ENCODE measurements around the gene OPN5. TPM values are rescaled to one million over a fixed set of nuclear protein-coding genes. Genes with fewer than 3 reads are reported as not detected.

Gene OPN5
- total and polyA plus RNA-seq, 3 donors from 2014 or later, result 6.3 to 17.3 (median 7.3) TPM

DNA sequence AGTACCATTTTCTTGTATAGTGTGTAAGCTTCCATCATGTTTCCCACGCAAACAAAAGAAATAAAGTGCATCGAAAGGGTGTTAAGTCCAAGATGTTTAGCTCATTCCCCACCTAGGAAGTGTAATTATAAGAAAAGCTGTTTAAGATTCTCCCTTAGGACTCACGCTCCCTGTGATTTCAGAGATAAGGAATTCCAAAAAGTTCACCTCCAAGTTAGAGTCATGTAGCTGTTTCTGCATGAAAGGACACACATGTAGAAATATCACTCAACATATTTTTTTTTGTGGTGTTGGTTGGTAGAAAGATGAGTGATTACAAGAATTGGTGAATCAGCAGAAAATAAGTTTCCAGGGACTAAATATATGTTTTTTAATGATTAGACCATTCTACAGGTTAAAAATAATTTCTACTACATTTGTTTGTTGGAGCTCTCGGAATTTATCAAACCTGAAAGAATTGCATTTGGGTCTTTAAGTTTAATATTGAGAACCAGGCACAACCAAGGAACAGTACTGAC is 10.4 kb downstream of the OPN5 start:
- Histone ChIP-seq H3K27me3 (no peaks in the 10 kb centered on the region), H3K36me3 (ENCODE audit: low read depth, missing control alignments) (no peaks in the 10 kb centered on the region), H3K4me3 (no peak overlapping the region), H3K4me1 (no peaks in the 10 kb centered on the region), H3K27ac (no peak overlapping the region), H3K9me3 (no peaks in the 10 kb centered on the region)
- no peak for DNase-seq
- intact Hi-C loops (cut with DNase I; ENCODE audit: low total_unique reads), result loop anchor here (10.0 kb wide), 1 partner anchor 1623 kb away; no protein-coding TSS in a partner anchor
- WGBS, 2 donors, result 90 to 94% methylated on average over 4 of the region's 4 CpGs
- no peak for TF ChIP-seq CTCF (IDR thresholded peaks at IDR 0.05)
- no peak for TF ChIP-seq POLR2A (IDR thresholded peaks at IDR 0.05)

- Histone ChIP-seq H3K9me3 (no peaks in the 10 kb centered on the region), H3K4me1 (no peaks in the 10 kb centered on the region), H3K36me3 (ENCODE audit: low read depth, missing control alignments) (no peaks in the 10 kb centered on the region), H3K27ac (no peak overlapping the region), H3K27me3 (no peaks in the 10 kb centered on the region), H3K4me3 (no peak overlapping the region)
- no peak for DNase-seq
- 74 to 81% methylated on average over 8 of the region's 8 CpGs for WGBS, 2 donors
- TF ChIP-seq CTCF (IDR thresholded peaks at IDR 0.05) (no peak), POLR2A (IDR thresholded peaks at IDR 0.05) (no peak)
- intact Hi-C loops (cut with DNase I; ENCODE audit: low total_unique reads), result loop anchor here (10.0 kb wide), 1 partner anchor 1620 kb away; no protein-coding TSS in a partner anchor
Measured at GRCh38 chr6:47794577-47795135, 12.8 kb downstream of the OPN5 start.

GRCh38 chr6:47801984-47802383 is 20.2 kb downstream of the OPN5 start:
- H3K27ac ChIP-seq, result no peak overlapping the region
- H3K4me1 ChIP-seq, result no peaks in the 10 kb centered on the region
- intact Hi-C loops (cut with DNase I; ENCODE audit: low total_unique reads), result no loop called here
- 59 to 70% methylated on average over 2 of the region's 2 CpGs for WGBS, 2 donors
- H3K27me3 ChIP-seq, result no peaks in the 10 kb centered on the region
- no peaks in the 10 kb centered on the region for H3K9me3 ChIP-seq
- H3K4me3 ChIP-seq, result no peak overlapping the region
- TF ChIP-seq POLR2A (IDR thresholded peaks at IDR 0.05) (no peak), CTCF (IDR thresholded peaks at IDR 0.05) (no peak)
- no peaks in the 10 kb centered on the region for H3K36me3 ChIP-seq (ENCODE audit: low read depth, missing control alignments)
- DNase-seq, result no peak

DNA sequence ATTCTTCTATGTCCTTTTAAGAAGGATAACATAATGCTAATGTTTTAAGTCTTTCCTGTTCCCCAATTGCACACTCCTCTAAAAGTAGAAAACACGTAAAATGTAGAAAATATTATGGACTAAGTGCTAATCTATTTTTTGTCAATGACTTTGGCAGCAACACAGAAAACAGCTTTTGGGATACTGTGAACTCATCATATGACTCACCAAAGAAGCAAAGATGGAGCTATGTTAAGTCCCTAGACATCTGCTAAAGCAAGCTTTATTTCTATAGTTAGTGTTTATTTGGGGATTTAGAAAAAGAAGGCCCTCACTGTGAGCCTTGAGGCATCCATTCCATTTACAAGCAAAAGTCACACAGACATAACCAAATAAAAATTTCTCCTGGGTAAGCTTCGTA is 23.0 kb downstream of the OPN5 start:
- H3K36me3 ChIP-seq (ENCODE audit: low read depth, missing control alignments), result no peaks in the 10 kb centered on the region
- TF ChIP-seq POLR2A (IDR thresholded peaks at IDR 0.05) (no peak), CTCF (IDR thresholded peaks at IDR 0.05) (no peak)
- intact Hi-C loops (cut with DNase I; ENCODE audit: low total_unique reads), result no loop called here
- no peak overlapping the region for H3K4me3 ChIP-seq
- DNase-seq, result no peak
- no peaks in the 10 kb centered on the region for H3K27me3 ChIP-seq
- WGBS, 2 donors, result 91 to 97% methylated on average over 2 of the region's 2 CpGs
- H3K4me1 ChIP-seq, result no peaks in the 10 kb centered on the region
- no peaks in the 10 kb centered on the region for H3K9me3 ChIP-seq
- H3K27ac ChIP-seq, result no peak overlapping the region

- no peak for DNase-seq
- no peak for TF ChIP-seq CTCF (IDR thresholded peaks at IDR 0.05)
- no peak for TF ChIP-seq POLR2A (IDR thresholded peaks at IDR 0.05)
- Histone ChIP-seq H3K27ac (no peak overlapping the region), H3K4me1 (no peaks in the 10 kb centered on the region), H3K27me3 (no peaks in the 10 kb centered on the region), H3K9me3 (no peaks in the 10 kb centered on the region), H3K36me3 (ENCODE audit: low read depth, missing control alignments) (no peaks in the 10 kb centered on the region), H3K4me3 (no peak overlapping the region)
- intact Hi-C loops (cut with DNase I; ENCODE audit: low total_unique reads), result no loop called here
- 48 to 75% methylated on average over 8 of the region's 8 CpGs for WGBS, 2 donors
Measured at GRCh38 chr6:47809873-47810272, 28.0 kb downstream of the OPN5 start.
